ENCODE data around the gene TDRD10.

GRCh38 chr1:154548028-154548427, 46.0 kb downstream of the TDRD10 start:
- TF ChIP-seq CTCF (IDR thresholded peaks at IDR 0.05; ENCODE audit: insufficient read depth, low read depth, low read length) (no peak), EZH2 (IDR thresholded peaks at IDR 0.05; ENCODE audit: insufficient read depth, low read length) (no peak)

Measured in astrocyte (in vitro differentiated cells and primary cell).